ENCODE results near the gene ATXN3.

DNA sequence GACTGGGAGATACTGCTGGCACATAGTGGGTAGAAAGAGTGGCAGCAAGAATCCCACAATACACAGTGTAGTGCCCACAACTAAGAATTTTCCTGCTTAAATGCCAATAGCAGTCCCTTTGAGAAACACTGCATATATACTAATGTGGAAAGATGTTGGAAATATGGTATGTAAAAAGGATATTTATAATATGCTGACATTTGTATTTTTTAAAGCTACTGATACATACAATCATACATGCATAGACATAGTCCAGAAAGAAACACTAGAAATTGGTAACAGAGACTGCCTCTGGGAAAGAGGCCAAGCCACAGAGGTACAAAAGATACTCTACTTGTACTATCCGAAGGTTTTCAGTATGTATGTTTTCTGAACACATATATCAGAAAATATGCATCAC, 96.8 kb downstream of the ATXN3 start:
- no peak for TF ChIP-seq YY1 (IDR thresholded peaks at IDR 0.05; ENCODE audit: insufficient read depth, insufficient read length)
- no peak for TF ChIP-seq ZNF274 (IDR thresholded peaks at IDR 0.05; ENCODE audit: low read depth, low read length)

Measured in NT2/D1 (cell line).